Thyroid gland (tissue), 4 donors: Measurements from ENCODE around the gene CNOT1.

Source experiments
- CTCF ChIP-seq, 6 experiments: fragments of 200-600 bp in 3 of 6; fragments of 450-650 bp in 3 of 6; sonication (generic) in 3 of 6; IDR thresholded peaks; one replicate each; pipeline ENCODE4 v1.5.1; 2016 to 2019; ENCODE audit warnings: antibody characterized with exemption in 6 of 6, mild to moderate bottlenecking in 2 of 6, inconsistent platforms in 1 of 6, moderate library complexity in 1 of 6
- POLR2A ChIP-seq, 2 donors: fragments of 450-650 bp; IDR thresholded peaks; one replicate each; pipeline ENCODE4 v1.6.1; 2017; ENCODE audit warnings: antibody characterized with exemption in 2 of 2, mild to moderate bottlenecking in 2 of 2, moderate library complexity in 1 of 2

GRCh38 chr16:58471209-58471975, 158.2 kb downstream of the CNOT1 start:
- TF ChIP-seq POLR2A (IDR thresholded peaks at IDR 0.05) = no peak
- no peak for TF ChIP-seq CTCF (IDR thresholded peaks at IDR 0.05)
